GM12878 (cell line): Measurements from ENCODE around the gene CYS1. TPM values are rescaled to one million over a fixed set of nuclear protein-coding genes. Genes with fewer than 3 reads are reported as not detected.

ENCODE experiments used
- BRCA1 ChIP-seq: IDR thresholded peaks from 2 replicates; pipeline ENCODE4 v1.6.1; 2011; ENCODE audit warnings: low read depth, low read length, improper control_type of control experiment
- CBX5 ChIP-seq: sonication (generic); IDR thresholded peaks from 2 replicates; pipeline ENCODE4 v1.6.1; 2016; ENCODE audit warnings: low read depth, moderate library complexity, mild to moderate bottlenecking, inconsistent platforms
- CHD2 ChIP-seq: IDR thresholded peaks from 2 replicates; pipeline ENCODE4 v1.6.1; 2011; ENCODE audit warnings: low read depth, low read length, improper control_type of control experiment, borderline replicate concordance
- DPF2 ChIP-seq: fragments of 450-650 bp; IDR thresholded peaks from 2 replicates; pipeline ENCODE4 v1.6.1; 2017; ENCODE audit warnings: mild to moderate bottlenecking
- ETV6 ChIP-seq, 2 experiments: fragments of 450-650 bp in 1 of 2; IDR thresholded peaks in 1 of 2; conservative IDR thresholded peaks in 1 of 2; 2 replicates each; pipeline ENCODE4 v1.6.1; 2014; ENCODE audit warnings: antibody characterized with exemption in 1 of 2, borderline replicate concordance in 1 of 2, low read depth in 1 of 2, mild to moderate bottlenecking in 1 of 2, moderate library complexity in 1 of 2
- KAT2A ChIP-seq: conservative IDR thresholded peaks from 2 replicates; pipeline ENCODE4 v1.6.1; 2011; ENCODE audit warnings: low read depth, low read length; ENCODE audit not compliant: control insufficient read depth
- MEF2B ChIP-seq: fragments of 450-650 bp; IDR thresholded peaks from 2 replicates; pipeline ENCODE4 v1.6.1; 2018; ENCODE audit warnings: mild to moderate bottlenecking, moderate library complexity; ENCODE audit not compliant: partially characterized antibody, poor library complexity, severe bottlenecking
- MTA3 ChIP-seq: IDR thresholded peaks from 2 replicates; pipeline ENCODE4 v1.6.1; 2012; ENCODE audit warnings: low read length, inconsistent platforms, borderline replicate concordance
- NFIC ChIP-seq: IDR thresholded peaks from 2 replicates; pipeline ENCODE4 v1.6.1; 2012; ENCODE audit warnings: low read depth, mild to moderate bottlenecking, inconsistent platforms, low read length, moderate library complexity
- NR2F1 ChIP-seq: fragments of 450-650 bp; conservative IDR thresholded peaks from 2 replicates; pipeline ENCODE4 v1.6.1; 2017; ENCODE audit warnings: mild to moderate bottlenecking
- PAX8 ChIP-seq: fragments of 450-650 bp; IDR thresholded peaks from 2 replicates; pipeline ENCODE4 v1.6.1; 2017; ENCODE audit warnings: mild to moderate bottlenecking, moderate library complexity
- SMAD1 ChIP-seq: fragments of 450-650 bp; IDR thresholded peaks from 2 replicates; pipeline ENCODE4 v1.6.1; 2018; ENCODE audit warnings: mild to moderate bottlenecking, low read depth; ENCODE audit not compliant: partially characterized antibody
- SREBF1 ChIP-seq: IDR thresholded peaks from 2 replicates; pipeline ENCODE4 v1.6.1; 2012; ENCODE audit warnings: mild to moderate bottlenecking, low read length
- TARDBP ChIP-seq: IDR thresholded peaks from 2 replicates; pipeline ENCODE4 v1.6.1; 2016; ENCODE audit warnings: borderline replicate concordance
- TCF12 ChIP-seq: IDR thresholded peaks from 2 replicates; pipeline ENCODE4 v1.6.1; 2011; ENCODE audit warnings: low read depth, mild to moderate bottlenecking, low read length
- YY1 ChIP-seq: IDR thresholded peaks from 2 replicates; pipeline ENCODE4 v1.6.1; 2011; ENCODE audit warnings: low read depth, mild to moderate bottlenecking, low read length
- ZNF207 ChIP-seq: fragments of 450-650 bp; IDR thresholded peaks from 2 replicates; pipeline ENCODE4 v1.6.1; 2014; ENCODE audit warnings: antibody characterized with exemption, mild to moderate bottlenecking, borderline replicate concordance
- ZNF687 ChIP-seq: fragments of 450-650 bp; IDR thresholded peaks from 2 replicates; pipeline ENCODE4 v1.6.1; 2017; ENCODE audit warnings: mild to moderate bottlenecking, moderate library complexity
- ZSCAN29 ChIP-seq: fragments of 450-650 bp; IDR thresholded peaks from 2 replicates; pipeline ENCODE4 v1.6.1; 2017; ENCODE audit warnings: mild to moderate bottlenecking, moderate library complexity
- polyA plus RNA-seq, 11 experiments: library from polyadenylated mRNA; depleted of rRNA in 4 of 11; unstranded in 6 of 11; stranded (reverse) in 5 of 11; fragments of >200 nt; fragmentation: Nextera tagmentation in 4 of 11; fragmentation: Illumina TruSeq in 1 of 11; extraction: Ambion mirVana in 4 of 11; extraction: Trizol in 1 of 11; gene quantifications; 1 replicate in 1 of 11; 2 replicates in 10 of 11; pipeline versions ENCODE4 v1.2.1 to v1.2.3, GENCODE V29; 2011 to 2016; ENCODE audit warnings: inconsistent platforms in 2 of 11, missing spikeins in 2 of 11, low read depth in 1 of 11
- total RNA-seq, 4 experiments: library from RNA; depleted of rRNA in 3 of 4; stranded (reverse); fragments of >200 nt in 3 of 4; fragmentation: Illumina TruSeq in 1 of 4; extraction: Trizol in 1 of 4; gene quantifications; 2 replicates each; pipeline versions ENCODE4 v1.2.1 to v1.2.3, GENCODE V29; 2013 to 2021
- TF ChIP-seq, protein P1 (sequence below): fragments of 150-350 bp; IDR thresholded peaks from 2 replicates; pipeline ENCODE4 v1.6.1; 2014; ENCODE audit warnings: mild to moderate bottlenecking, low read depth, low read length
- TF ChIP-seq, protein P2 (sequence below): IDR thresholded peaks from 2 replicates; pipeline ENCODE4 v1.6.1; 2012; ENCODE audit warnings: low read depth, low read length, improper control_type of control experiment
- TF ChIP-seq, protein P3 (sequence below): IDR thresholded peaks from 2 replicates; pipeline ENCODE4 v1.6.1; 2011; ENCODE audit warnings: borderline replicate concordance, low read depth, mild to moderate bottlenecking, moderate library complexity, mixed read lengths, low read length; ENCODE audit not compliant: insufficient read depth; ENCODE audit errors: extremely low read length

CYS1 gene
- total and polyA plus RNA-seq, 10 of the 15 experiments (the other 5 are each of a cell fraction or from before 2014, with no cell fraction given) = 0.35 to 6.4 (median 2.5) TPM

- no peak for TF ChIP-seq BRCA1
- TF ChIP-seq, protein P1, sequence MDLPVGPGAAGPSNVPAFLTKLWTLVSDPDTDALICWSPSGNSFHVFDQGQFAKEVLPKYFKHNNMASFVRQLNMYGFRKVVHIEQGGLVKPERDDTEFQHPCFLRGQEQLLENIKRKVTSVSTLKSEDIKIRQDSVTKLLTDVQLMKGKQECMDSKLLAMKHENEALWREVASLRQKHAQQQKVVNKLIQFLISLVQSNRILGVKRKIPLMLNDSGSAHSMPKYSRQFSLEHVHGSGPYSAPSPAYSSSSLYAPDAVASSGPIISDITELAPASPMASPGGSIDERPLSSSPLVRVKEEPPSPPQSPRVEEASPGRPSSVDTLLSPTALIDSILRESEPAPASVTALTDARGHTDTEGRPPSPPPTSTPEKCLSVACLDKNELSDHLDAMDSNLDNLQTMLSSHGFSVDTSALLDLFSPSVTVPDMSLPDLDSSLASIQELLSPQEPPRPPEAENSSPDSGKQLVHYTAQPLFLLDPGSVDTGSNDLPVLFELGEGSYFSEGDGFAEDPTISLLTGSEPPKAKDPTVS = no peak
- no peak for TF ChIP-seq SREBF1
- no peak for TF ChIP-seq CHD2
- TF ChIP-seq, protein P2, sequence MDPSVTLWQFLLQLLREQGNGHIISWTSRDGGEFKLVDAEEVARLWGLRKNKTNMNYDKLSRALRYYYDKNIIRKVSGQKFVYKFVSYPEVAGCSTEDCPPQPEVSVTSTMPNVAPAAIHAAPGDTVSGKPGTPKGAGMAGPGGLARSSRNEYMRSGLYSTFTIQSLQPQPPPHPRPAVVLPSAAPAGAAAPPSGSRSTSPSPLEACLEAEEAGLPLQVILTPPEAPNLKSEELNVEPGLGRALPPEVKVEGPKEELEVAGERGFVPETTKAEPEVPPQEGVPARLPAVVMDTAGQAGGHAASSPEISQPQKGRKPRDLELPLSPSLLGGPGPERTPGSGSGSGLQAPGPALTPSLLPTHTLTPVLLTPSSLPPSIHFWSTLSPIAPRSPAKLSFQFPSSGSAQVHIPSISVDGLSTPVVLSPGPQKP = no peak
- TF ChIP-seq SMAD1 = no peak
- TF ChIP-seq MEF2B = no peak
- TF ChIP-seq ZSCAN29 = no peak
- no peak for TF ChIP-seq KAT2A
- TF ChIP-seq NR2F1 = no peak; the same call in 1 of the 2 replicates
- TF ChIP-seq ETV6 (conservative IDR thresholded peaks at IDR 0.05 in 1 of 2, IDR thresholded peaks at IDR 0.05 in 1 of 2; ENCODE audit: borderline replicate concordance in 1 of 2, low read depth in 1 of 2) = no peak
- no peak for TF ChIP-seq ZNF207
- no peak for TF ChIP-seq MTA3
- TF ChIP-seq DPF2 = peak; percentile 78
- TF ChIP-seq PAX8 = no peak
- no peak for TF ChIP-seq NFIC
- TF ChIP-seq, protein P3, sequence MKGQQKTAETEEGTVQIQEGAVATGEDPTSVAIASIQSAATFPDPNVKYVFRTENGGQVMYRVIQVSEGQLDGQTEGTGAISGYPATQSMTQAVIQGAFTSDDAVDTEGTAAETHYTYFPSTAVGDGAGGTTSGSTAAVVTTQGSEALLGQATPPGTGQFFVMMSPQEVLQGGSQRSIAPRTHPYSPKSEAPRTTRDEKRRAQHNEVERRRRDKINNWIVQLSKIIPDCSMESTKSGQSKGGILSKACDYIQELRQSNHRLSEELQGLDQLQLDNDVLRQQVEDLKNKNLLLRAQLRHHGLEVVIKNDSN = no peak
- TF ChIP-seq YY1 = no peak
- TF ChIP-seq ZNF687 = peak; percentile 52; the same call in 1 of the 2 replicates
- TF ChIP-seq TARDBP = no peak
- TF ChIP-seq CBX5 = no peak
- TF ChIP-seq TCF12 = no peak
These were observed 11.1 kb upstream of the CYS1 start (continued) for GRCh38 chr2:10091182-10091888.
